A673 (cell line): ENCODE measurements around the gene BMPR1A. TPM values are rescaled to one million over a fixed set of nuclear protein-coding genes. Genes with fewer than 3 reads are reported as not detected.

ENCODE experiments used
- BruUV-seq: library from RNA; stranded (reverse); fragments of 400-500 nt; replicated peaks from 2 replicates; lab custom pipeline; 2021; lab: Mats Ljungman, UMichigan
- CTCF ChIA-PET: fragments of 300-600 bp; sonication (Branson Sonifier 250); formaldehyde crosslinking; loops from one replicate; lab custom pipeline; 2022; ENCODE audit warnings: antibody characterized with exemption; lab: Charles Lee
- POLR2A ChIA-PET: fragments of 300-600 bp; sonication (Branson Sonifier 250); formaldehyde crosslinking; loops from one replicate; lab custom pipeline; 2022; ENCODE audit warnings: antibody characterized with exemption; ENCODE audit not compliant: low non-redundant PET; lab: Charles Lee
- DNase-seq: peaks from one replicate; pipeline ENCODE4 v3.0.0-alpha.2; 2015; ENCODE audit warnings: low spot score
- H3K27ac ChIP-seq: fragments of 200-600 bp; sonication (generic); 2 replicates; pipeline ENCODE4 v1.5.1; 2016; ENCODE audit warnings: mixed run types, low read depth, mild to moderate bottlenecking, mixed read lengths, antibody characterized with exemption, low read length; ENCODE audit not compliant: poor library complexity, severe bottlenecking
- H3K27me3 ChIP-seq: fragments of 200-600 bp; sonication (generic); replicated peaks from 2 replicates; pipeline ENCODE4 v1.6.1; 2017; ENCODE audit warnings: mixed run types, low read depth, mild to moderate bottlenecking, mixed read lengths, antibody characterized with exemption, low read length; ENCODE audit not compliant: insufficient read depth, poor library complexity
- H3K36me3 ChIP-seq: fragments of 200-600 bp; sonication (generic); 2 replicates; pipeline ENCODE4 v1.6.1; 2016; ENCODE audit warnings: mixed run types, mild to moderate bottlenecking, mixed read lengths, antibody characterized with exemption, low read length; ENCODE audit not compliant: insufficient read depth, poor library complexity, severe bottlenecking
- H3K4me1 ChIP-seq: fragments of 200-600 bp; sonication (generic); 2 replicates; pipeline ENCODE4 v1.6.1; 2017; ENCODE audit warnings: mixed run types, mild to moderate bottlenecking, mixed read lengths, antibody characterized with exemption, low read length; ENCODE audit not compliant: insufficient read depth, poor library complexity, severe bottlenecking
- H3K4me3 ChIP-seq: fragments of 200-600 bp; sonication (generic); 2 replicates; pipeline ENCODE4 v1.5.1; 2016; ENCODE audit warnings: low read depth, mixed run types, mild to moderate bottlenecking, mixed read lengths, low read length; ENCODE audit not compliant: poor library complexity, severe bottlenecking
- H3K9me3 ChIP-seq: fragments of 200-600 bp; sonication (generic); 2 replicates; pipeline ENCODE4 v1.6.1; 2016; ENCODE audit warnings: mixed run types, low read depth, mild to moderate bottlenecking, mixed read lengths, antibody characterized with exemption, low read length; ENCODE audit not compliant: poor library complexity, severe bottlenecking
- CTCF ChIP-seq: fragments of 300-800, 200-600 bp; sonication (generic); conservative IDR thresholded peaks from 2 replicates; pipeline ENCODE4 v1.5.1; 2017; ENCODE audit warnings: low read depth, mild to moderate bottlenecking, antibody characterized with exemption, low read length, moderate library complexity, mixed read lengths
- EZH2 ChIP-seq: fragments of 200-600 bp; sonication (generic); IDR thresholded peaks from 2 replicates; pipeline ENCODE4 v1.6.1; 2017; ENCODE audit warnings: borderline replicate concordance, low read depth, mild to moderate bottlenecking, mixed read lengths, antibody characterized with exemption, low read length; ENCODE audit not compliant: poor library complexity, severe bottlenecking
- intact Hi-C: fragments of 100-400 bp; cut with micrococcal nuclease; formaldehyde crosslinking; loops from one replicate; pipeline ENCODE4 v1.10.0; 2022; ENCODE audit not compliant: unreplicated experiment
- total RNA-seq: library from RNA; stranded (reverse); gene quantifications from 2 replicates; pipeline ENCODE4 v1.2.3, GENCODE V29; 2021

BMPR1A gene
- total RNA-seq, 1 experiment from 2014 or later, result 136 TPM

GRCh38 chr10:86922553-86922961 is 166.1 kb downstream of the BMPR1A start:
- peaks cover 83% of the 10 kb centered on the region for H3K36me3 ChIP-seq
- no TSS peak for BruUV-seq
- DNase-seq, result no peak
- intact Hi-C loops, result no loop called here
- H3K9me3 ChIP-seq, result no peaks in the 10 kb centered on the region
- ChIA-PET CTCF (no interaction called here), POLR2A (no interaction called here)
- TF ChIP-seq EZH2 (no peak), CTCF (no peak)
- no peak overlapping the region for H3K27ac ChIP-seq
- H3K4me1 ChIP-seq, result peaks cover 7% of the 10 kb centered on the region
- H3K27me3 ChIP-seq, result no peaks in the 10 kb centered on the region
- no peak overlapping the region for H3K4me3 ChIP-seq

DNA sequence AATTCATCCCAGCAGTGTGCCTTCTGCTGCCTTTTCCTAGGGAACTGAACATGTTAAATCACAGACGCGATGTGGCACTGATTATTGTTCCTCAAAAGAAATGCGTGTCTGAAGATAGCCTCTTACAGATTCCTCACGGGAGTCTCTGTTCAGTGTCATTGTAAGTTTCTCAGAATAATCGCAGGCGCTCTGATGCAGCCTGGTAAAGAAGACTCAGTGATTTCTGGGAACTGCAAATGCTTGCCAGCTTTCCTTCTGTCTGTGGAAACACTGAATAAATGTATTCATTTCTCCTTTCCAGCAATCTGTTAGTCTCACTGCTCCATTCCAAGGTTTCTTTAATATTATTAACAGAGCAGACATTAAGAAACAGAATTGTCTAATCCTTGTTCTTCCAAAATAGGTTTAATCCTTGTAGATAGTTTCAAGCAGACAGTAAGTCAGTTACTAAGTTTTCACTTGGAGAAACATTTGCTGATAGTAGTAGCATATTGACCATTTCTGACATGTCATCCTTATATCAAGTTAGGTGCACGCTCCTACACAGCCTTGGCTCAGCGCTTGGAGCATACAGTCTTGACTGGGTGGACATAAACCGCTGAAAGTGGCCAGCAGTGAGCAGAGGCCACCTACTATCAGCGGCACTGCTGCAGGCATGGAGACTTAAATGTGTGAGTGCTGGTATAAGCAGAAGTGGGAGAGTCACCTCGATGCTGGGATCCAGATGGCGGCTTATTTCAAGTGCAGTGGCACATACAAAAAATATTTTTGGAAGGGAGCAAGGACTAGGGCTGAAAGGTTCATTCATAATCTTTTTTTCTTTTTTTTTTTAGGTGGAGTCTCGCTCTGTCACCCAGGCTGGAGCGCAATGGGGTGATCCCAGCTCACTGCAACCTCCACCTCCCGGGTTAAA is 173.3 kb downstream of the BMPR1A start:
- POLR2A ChIA-PET, result no interaction called here
- no peaks in the 10 kb centered on the region for H3K9me3 ChIP-seq
- H3K4me1 ChIP-seq, result no peaks in the 10 kb centered on the region
- intact Hi-C loops, result no loop called here
- DNase-seq, result no peak
- no peak overlapping the region for H3K4me3 ChIP-seq
- peaks cover 54% of the 10 kb centered on the region for H3K36me3 ChIP-seq
- H3K27ac ChIP-seq, result no peak overlapping the region
- no peak for TF ChIP-seq EZH2
- TF ChIP-seq CTCF, result no peak
- CTCF ChIA-PET, result no interaction called here
- no peaks in the 10 kb centered on the region for H3K27me3 ChIP-seq
- no TSS peak for BruUV-seq

DNA sequence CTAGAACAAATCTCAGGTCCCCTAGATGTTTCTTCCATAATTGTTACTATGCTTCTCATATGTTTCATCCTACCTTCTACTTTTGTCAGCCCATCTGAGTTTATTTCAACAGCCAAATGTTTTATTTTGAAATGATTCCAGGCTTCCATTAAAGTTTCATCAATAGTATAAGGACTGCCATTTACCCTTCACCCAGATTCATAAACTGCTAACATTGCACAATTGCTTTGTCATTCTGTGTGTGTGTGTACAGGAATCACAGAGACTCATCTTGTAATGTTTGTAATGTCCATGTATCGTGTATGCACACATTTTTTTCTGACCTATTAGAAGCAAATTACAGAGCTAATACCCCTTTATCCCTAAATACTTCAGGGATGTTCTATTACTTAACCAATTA is 175.5 kb downstream of the BMPR1A start:
- Histone ChIP-seq H3K9me3 (no peaks in the 10 kb centered on the region), H3K27ac (no peak overlapping the region), H3K4me1 (no peaks in the 10 kb centered on the region), H3K36me3 (peaks cover 35% of the 10 kb centered on the region), H3K27me3 (no peaks in the 10 kb centered on the region), H3K4me3 (no peak overlapping the region)
- no peak for TF ChIP-seq EZH2
- TF ChIP-seq CTCF, result no peak
- ChIA-PET CTCF (no interaction called here), POLR2A (no interaction called here)
- intact Hi-C loops, result no loop called here
- no peak for DNase-seq
- no TSS peak for BruUV-seq
